ENCODE data around the gene TP53TG3F.
"Not testable (repeated sequence)": the region's sequence is repeated elsewhere in the genome, so short reads cannot be mapped to it uniquely, and the experiment has no call there.

The TP53TG3F gene, protein sequence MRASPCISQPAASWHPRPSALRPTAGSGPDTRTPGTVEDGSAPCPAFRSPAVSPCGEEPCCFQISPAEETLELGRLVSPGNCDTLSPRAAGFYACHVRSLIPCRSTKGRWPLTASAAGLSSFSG

DNA sequence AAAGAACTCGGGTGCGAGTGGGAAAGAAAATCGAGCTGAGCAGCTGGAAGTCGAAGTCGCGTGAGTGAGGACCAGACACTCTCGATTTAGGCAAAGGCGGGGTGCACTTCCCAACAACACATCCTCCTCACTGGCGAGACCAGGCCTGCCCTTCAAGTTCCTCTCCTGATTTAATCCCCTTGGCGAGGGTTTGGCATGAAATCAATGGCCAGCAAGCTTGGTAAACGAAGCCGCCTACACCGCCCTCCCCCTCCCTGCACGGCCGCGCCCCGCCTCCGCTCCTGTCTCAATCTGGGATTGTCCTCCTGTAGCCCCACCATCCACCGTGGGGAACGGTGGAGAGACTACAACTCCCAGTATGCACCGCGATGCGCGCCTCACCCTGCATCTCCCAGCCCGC, at the start of gene TP53TG3F:
TP53TG3F (plus strand) TSS at position 301 of the 400 bp plus-strand sequence; CDS start at position 369, 68 bp downstream.
- not testable (repeated sequence) for DNase-seq

DNA sequence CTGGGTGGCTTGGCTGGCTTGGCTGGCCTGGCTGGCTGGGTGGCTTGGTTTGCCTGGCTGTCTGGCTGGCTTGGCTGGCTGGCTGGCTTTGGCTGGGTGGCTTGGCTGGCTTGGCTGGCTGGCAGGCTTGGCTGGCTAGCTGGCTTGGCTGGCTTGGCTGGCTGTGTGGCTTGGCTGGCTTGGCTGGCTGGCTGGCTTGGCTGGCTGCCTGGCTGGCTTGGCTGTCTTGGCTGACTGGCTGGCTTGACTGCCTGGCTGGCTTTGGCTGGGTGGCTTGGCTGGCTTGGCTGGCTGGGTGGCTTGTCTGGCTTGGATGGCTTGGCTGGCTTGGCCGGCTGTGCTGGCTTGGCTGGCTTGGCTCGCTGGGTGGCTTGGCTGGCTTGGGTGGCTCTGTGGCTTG, 32.2 kb downstream of the TP53TG3F start:
- not testable (repeated sequence) for DNase-seq

DNA sequence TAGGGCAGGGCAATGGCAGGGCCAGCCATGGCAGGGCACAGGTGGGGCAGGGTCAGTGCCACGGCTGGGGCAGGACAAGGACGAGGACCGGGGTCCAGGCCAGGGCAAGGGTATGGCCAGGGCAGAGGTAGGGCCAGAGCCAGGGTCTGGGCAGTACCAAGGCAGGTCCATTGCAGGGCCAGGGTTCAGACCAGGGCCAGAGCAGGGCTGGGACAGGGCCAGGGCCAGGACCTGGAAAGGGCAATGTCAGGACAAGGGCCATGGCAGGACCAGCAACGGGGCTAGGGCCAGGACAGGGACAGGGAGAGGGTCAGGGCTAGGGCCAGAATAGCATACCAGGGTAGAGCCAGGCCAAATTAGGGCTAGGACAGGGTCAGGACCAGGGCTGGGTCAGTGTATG, 47.8 kb downstream of the TP53TG3F start:
- not testable (repeated sequence) for DNase-seq

DNA sequence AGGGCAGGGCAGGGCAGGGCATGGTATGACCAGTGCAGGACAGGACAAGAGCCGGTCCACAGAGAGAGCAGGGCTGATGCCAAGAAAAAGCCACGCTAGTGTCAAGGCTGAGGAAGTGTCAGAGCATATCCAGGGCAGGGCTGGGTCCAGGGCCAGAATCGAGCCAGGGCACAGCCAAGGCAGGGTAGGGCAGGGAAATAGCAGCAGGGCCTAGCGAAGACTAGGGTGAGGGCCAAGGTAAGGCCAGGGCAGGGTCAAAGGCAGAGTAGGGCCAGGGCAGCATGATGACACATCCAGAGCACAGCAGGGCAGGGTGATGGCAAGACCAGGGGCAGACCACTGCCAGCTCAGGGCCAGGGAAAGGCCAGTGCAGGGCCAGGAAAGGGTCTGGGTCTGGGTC, 49.7 kb downstream of the TP53TG3F start:
- not testable (repeated sequence) for DNase-seq

DNA sequence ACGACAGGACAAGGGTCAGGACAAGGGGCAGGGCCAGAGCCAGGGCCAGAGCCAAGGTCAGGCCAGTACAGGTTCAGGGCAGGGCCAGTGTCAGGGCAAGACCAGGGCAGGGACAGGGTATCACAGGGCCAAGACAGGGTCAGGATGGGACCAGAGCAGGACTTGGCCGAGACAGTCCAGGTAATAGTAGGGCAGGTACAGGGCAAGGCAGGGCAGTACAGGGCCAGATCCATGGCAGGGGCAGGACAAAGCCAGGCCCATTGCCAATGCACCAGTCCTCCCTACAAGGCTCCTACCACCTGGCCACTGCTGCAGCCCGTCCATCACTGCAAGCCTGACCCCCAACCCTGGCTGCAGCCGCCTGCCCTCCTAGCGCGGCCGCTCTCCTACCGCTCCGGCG, 50.5 kb downstream of the TP53TG3F start:
- DNase-seq: not testable (repeated sequence)
